GM13976 (cell line): ENCODE results near the gene SLC2A13.

Source experiments
- DNase-seq: peaks from one replicate; pipeline ENCODE4 v3.0.0; 2012; ENCODE audit warnings: low spot score
- in situ Hi-C: fragments of 300-500 bp; cut with MboI; formaldehyde crosslinking; loops from one replicate; pipeline ENCODE4 v1.12.0; 2022; ENCODE audit warnings: low sequenced_read_pairs, mixed read lengths, inconsistent platforms; ENCODE audit not compliant: unreplicated experiment
- TF ChIP-seq, protein P1 (sequence below): IDR thresholded peaks from 2 replicates; pipeline ENCODE4 v1.5.1; 2012; ENCODE audit warnings: borderline replicate concordance, mild to moderate bottlenecking; ENCODE audit not compliant: insufficient read depth; ENCODE audit errors: extremely low read depth, missing control alignments, control extremely low read depth

SLC2A13 gene

DNA sequence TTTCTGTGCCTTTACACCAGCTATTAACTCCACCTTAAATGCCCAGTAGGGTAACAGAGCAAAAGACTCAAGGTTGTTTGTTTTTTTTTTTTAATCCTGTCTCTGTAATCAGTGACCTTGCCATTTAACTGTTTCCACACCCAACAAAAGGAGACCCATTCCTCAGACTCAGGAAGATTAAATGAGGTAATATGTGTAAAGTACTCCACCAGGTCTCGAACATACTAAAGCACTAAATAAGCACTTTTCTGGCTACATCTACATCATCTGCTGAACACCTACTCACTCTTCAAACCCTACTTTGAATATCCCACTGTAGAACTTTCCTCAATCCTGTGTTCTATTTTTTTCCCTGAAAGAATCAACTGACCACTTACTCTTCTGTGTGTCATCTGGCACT lies 4.1 kb downstream of the SLC2A13 start:
- in situ Hi-C loops: loop anchor here (25.0 kb wide), 1 partner anchor 339 kb away; no protein-coding TSS in a partner anchor
- TF ChIP-seq, protein P1, sequence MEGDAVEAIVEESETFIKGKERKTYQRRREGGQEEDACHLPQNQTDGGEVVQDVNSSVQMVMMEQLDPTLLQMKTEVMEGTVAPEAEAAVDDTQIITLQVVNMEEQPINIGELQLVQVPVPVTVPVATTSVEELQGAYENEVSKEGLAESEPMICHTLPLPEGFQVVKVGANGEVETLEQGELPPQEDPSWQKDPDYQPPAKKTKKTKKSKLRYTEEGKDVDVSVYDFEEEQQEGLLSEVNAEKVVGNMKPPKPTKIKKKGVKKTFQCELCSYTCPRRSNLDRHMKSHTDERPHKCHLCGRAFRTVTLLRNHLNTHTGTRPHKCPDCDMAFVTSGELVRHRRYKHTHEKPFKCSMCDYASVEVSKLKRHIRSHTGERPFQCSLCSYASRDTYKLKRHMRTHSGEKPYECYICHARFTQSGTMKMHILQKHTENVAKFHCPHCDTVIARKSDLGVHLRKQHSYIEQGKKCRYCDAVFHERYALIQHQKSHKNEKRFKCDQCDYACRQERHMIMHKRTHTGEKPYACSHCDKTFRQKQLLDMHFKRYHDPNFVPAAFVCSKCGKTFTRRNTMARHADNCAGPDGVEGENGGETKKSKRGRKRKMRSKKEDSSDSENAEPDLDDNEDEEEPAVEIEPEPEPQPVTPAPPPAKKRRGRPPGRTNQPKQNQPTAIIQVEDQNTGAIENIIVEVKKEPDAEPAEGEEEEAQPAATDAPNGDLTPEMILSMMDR: no peak
- no peak for DNase-seq

DNA sequence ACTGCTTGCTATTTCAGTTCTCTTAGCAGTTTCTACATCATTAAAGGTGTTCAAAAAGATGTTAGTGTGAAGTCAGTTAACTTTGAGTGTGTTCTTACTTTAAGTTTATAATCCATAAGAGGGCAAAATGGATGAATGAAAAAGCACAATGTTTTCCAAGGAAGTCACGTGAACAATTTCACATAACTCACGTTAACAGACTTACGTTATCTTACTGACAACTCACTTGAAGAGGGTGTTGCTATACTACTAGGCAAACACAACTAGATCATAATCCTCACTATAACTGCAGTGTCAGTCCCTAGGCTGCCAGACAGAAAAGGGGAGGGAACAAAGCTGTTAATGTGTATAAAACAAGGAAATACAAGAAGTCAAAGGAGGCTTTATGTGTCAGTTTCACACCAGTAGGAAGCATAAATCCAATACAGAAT lies 6.4 kb downstream of the SLC2A13 start:
- in situ Hi-C loops: no loop called here
- no peak for DNase-seq
- TF ChIP-seq, protein P1: no peak

DNA sequence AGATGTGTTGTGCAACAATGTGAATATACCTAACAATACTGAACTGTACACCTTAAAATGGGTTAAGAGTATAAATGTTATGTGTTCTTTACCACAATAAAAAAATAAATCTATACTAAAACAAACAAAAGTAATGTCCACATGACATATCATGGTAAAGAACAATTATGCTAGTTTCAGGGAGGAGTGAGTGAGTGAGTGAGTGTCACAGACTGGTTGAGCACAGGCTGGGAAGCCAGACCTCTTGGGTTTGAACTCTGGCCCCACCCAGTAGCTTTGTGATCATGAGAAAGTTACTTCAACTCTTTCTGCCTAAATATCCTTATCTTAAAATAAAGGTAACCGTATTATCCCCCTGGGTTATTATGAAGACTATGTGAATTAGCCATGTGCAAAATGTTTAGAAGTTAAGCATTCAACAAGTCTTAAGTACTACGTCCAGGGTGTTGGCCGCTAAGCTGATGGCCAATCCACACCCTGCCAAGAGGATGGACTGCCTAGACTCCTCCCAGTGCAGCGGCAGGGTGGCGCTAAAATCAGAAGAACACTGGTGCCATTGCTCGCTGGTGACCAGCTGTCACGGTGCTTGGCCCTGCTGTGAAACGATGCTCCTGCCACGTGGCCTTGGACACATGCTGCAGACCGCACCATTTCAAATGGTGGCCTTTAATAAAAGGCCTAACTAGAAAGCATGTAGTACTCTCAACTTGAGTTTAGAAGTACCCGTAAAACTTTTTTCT lies 7.3 kb downstream of the SLC2A13 start:
- in situ Hi-C loops: no loop called here
- TF ChIP-seq, protein P1: no peak
- DNase-seq: no peak

DNA sequence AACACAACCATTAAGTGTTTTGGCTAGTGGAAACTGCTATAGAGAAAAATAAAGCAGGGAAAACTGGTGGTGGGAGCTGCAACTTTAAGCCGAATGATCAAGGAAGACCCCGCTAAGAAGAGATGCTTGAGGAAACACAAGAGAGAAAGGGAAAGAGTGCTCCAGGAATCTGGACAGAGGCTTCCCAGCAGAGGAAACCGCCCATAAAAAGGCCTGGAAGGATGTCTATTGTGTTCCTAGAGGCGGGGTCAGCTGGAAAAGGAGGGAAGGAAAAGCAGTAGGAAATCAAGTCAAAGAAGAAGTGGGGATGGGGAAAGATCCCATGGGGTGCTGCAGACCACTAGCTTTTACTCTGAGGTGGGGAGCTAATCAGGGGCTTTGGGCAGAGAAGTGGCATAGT lies 12.4 kb downstream of the SLC2A13 start:
- no peak for DNase-seq
- in situ Hi-C loops: no loop called here
- TF ChIP-seq, protein P1: no peak

DNA sequence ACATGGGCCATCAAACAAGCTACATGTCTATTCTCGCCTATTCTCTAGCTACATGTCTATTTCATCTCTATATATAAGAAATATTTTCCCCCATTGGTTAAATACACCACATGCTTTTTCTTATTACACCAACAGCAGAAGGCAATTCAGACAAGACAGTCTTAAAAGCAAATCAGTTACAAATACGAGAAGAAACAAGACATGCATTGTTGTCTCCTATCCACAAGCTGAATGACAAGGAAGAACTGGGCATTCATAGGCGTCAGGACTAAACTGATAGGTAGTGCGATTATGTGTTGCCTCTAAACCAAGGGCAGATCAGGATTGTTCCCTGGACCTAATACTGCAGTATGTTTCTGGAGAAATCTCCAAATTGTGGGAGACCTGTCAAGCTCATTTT lies 19.4 kb downstream of the SLC2A13 start:
- in situ Hi-C loops: no loop called here
- TF ChIP-seq, protein P1: no peak
- no peak for DNase-seq

DNA sequence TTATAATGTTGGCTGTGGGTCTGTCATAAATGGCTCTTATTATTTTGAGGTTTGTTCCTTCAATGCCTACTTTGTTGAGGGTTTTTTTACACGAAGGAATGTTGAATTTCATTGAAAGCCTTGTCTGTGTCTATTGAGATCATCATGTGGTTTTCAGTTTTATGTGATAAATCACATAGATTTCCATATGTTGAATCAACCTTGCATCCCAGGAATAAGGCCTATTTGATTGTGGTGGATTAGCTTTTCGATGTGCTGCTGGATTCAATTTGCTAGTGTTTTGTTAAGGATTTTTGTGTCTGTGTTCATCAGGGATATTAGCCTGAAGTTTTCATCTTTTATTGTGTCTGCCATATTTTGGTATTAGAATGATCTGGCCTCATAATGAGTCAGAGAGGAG lies 27.6 kb downstream of the SLC2A13 start:
- DNase-seq: no peak
- TF ChIP-seq, protein P1: no peak
- in situ Hi-C loops: no loop called here
